CD1c-positive myeloid dendritic cell (primary cell): Measurements from ENCODE around the gene EVX1.

Experiments used
- DNase-seq: peaks from one replicate; pipeline ENCODE4 v3.0.0-alpha.2; 2016; ENCODE audit errors: extremely low spot score

The EVX1 gene

DNA sequence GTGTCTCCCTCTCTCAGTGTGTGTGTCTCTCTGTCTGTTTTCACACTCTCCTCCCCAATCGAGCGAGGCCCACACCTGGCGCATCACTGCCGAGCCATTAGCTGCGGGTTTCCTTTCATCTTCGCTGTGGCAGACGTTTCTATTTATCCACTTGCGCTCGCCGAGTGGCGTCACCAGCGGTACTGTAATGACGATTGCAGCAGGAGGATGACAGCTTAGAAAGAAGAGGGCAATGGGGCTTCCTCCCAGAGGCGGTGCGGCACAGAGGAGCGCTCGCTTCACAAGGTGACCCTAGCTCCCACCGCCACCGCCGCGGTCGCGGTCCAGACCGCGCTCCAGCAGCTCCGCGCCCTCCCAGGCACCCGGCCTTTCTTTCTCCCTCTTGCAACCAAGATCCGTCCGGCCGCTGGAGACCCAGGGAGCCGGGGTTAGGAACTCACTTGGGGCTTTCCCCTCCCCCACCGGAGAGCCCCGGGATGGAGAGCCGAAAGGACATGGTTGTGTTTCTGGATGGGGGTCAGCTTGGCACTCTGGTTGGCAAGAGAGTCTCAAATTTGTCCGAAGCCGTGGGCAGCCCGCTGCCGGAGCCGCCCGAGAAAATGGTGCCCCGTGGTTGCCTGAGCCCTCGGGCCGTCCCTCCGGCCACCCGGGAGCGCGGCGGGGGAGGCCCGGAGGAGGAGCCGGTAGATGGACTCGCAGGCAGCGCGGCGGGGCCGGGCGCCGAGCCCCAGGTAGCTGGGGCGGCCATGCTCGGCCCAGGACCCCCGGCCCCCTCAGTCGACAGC, at the start of gene EVX1:
EVX1 (plus strand) TSS at position 248 of the 785 bp plus-strand sequence; CDS start at position 477, 229 bp downstream.
- DNase-seq: no peak

DNA sequence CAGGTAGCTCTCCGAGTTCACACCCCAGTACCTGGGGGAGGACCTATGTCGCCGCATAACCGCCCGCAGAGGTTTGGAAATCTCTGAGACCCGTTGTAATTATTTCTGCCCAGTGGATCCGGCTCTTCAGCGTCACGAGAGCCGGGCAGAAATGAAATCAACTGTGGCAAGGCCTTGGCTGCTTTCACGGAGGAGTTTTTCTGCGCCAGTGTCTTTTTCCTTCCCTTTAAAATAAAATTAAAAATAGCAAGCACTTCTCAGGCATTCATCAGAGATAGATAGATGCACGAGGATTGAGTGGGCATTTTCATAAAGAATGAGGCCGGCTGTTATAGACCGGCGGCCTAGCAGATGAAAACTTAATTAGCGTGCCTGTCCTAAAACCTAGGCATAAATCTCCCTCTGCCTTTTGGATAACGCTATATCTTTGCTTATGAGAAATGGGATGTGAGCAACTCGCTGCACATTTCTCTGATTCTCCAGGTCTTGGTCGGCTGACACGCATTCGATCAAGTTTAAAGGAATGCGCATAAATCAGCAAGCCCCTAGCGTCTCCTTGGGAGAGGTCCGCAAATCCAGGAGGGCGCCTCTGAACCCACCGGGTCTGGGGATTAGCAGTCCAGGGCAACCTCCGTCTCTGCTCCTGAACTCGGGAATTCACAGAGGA, 49.1 kb upstream of the EVX1 start:
- DNase-seq: no peak

DNA sequence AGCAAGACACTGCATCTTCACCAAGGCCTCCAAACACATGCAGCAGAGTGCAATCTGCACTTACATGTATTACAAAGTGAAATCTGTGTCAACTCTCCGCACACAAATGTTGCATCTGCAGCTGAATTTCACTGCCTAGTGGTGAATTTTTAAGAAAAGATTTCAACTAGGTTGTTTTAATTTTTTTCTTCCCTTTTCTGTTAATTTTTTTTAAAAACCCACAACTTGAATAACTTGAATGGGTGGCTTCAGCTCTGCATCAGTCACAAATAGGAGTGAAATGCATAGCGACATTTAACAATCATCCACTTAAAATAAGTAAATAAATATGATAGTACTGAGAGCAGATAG, 48.6 kb upstream of the EVX1 start:
- DNase-seq: no peak

DNA sequence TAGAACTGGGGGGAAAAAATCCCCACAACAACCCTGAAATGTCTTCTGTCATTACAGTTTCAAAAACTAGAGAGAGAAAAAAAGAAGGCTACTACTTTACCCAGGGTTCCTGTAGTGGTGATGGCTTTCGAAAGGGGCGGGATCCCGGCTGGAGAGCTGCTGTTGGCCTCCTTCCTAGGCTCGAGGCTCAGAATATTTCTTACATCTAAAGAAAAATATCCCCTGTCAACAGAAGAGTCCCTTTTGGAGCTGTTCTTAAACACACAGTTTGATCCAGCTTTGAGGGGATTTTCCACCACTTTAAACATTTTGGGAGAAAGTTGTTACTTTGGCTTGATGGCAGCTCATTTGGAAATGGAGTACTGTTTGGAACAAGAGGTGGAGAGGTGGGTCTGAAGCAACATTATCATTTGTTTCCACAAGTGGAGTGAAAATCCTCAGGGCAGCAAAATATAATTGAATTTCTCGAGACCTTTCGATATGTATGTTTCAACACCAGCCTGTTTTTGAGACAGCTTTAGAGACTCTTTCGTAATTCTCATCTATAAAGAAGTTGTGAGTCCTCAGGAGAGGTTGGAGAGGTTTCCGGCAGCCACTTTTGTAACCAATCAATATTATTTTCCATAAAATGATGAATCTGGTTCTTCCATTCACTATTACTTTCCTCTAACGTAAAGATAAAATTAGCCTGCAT, 47.8 kb upstream of the EVX1 start:
- DNase-seq: no peak

DNA sequence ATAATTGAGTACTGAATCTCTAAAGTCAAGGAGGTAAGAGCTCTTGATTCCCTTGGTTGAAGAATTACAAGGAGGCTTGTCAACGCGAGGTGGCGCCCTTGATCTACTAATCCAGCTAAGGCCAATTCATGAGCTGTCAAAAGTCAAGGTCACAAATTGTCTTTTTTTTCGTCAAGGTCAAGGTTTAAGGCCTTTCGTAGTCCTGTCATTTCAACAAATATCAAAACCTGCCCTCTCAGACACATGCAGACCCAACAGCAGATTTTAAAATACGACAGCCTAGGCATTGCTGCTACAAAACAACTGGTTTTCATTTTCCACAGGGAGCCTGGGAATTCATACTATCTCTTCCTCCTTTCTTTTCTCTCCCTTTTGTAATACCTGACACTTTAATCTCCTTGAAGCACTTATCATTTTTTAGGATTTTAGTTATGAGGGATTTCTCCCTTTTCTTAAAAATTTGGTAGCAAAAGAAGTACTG, 46.3 kb upstream of the EVX1 start:
- DNase-seq: peak; percentile 85

DNA sequence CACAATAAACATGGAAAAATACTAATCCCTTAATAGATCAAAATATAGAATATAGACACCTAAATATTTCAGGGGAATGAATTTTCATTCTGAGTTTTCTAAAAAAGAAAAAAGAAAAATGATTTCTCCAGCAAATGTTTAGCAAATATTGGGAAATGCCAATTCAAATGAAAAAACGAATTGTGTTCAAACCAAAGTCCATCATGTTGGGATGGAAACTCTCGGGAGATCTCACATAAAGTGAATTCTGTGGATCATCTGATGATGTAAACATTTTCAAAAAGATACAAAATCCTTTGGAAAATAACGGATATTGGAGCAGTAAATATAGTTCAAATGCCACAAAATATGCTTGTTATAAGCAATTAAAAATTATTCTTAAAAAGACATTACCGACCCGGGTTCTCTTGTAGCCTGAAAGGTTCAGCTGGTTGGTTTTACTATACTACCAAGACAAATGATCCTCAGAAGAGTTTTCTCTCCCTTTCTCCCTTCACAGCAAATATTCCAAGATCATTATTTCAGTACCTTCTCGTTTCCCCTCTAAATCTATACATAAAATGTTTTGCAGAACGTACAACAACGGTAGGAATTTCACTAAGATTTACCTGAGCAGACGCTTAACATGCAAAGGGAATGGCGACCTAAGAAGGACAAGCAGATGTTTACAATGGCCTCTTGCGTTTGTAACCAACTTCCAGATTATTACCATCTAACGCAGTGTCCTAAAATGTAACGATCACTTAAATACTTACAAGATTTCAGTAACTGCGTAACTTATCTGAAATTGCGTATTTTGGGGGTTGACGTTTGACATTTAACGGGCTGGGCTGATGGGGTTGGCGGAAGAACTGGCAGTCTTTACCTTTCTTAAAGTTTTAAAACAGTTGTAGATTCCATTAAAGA, 45.2 kb upstream of the EVX1 start:
- no peak for DNase-seq

DNA sequence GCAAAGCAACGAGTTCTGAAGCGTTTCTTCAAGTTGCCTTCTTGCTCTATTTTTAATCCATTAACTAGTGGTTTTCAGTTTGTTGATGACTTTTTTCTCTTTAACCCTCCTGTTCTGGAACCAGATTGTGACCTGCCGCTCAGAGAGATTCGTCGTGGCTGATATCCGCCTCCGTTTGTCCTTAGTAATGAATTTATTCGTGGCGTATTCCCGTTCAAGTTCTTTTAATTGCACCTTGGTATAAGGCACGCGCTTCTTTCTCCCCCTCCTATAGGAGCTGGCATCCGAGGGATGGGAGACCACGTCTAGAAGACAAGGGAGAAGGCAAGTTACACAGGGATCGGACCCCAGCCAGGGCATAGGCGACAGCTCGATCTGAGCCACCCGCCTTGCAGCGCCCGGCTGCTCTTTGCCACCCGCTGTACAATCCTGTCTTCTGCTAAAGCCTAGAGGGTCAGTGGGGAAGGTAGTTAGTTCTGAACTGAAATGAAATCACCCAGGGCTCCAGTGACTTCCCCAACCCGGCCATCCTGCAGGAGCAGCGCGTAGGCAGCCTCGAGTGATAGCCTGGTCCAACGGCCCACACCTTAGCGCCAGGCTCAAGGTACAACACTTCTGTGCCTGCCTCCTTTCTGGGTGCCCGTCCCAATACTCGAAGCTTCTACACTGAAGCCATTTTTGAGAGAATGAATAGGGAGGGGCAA, 44.3 kb upstream of the EVX1 start:
- DNase-seq: no peak

DNA sequence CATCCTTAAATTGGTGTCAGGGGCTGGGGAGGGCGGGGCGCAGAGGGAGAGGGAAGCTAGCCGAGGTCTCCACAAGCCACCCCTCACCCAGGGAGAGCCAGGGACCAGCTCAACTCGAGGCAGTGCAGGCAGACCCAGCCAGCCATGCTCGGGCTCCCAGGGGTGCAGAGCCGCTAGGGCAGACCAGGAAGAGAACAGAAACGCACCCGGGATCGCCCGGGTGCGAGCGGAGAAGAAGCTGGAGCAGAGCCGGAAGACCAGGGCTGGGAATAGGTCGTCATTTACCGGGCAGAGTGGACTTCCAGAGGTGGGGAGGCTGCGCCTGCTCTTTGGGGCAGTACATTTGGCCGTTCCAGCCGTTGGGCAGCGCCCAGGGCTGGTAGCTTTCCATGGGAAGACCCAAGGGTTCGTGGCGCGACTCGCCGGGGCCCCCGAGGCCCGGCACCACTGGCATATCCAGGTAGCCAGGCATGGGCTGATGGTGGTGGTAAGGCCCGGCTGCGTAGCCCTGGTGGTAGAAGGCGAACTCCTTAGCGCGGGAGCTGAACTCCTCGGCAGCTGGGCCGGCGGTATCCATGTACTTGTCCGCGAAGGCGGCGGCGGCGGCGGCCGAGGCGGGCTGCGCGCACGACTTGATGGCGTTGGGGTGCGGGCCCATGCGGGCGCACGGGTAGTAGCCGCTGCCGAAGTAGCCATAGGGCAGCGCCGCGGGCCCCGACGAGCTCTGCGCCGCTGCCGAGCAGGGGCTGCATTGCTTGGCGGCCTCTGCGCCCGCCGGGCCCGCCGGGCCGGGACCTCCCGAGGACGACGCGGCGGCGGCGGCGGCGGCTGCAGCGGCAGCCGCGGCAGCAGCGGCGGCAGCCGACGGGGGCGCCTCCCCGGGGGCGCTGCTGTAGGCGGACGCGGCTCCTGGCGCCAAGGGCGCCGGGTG, 43.5 kb upstream of the EVX1 start:
- DNase-seq: no peak

DNA sequence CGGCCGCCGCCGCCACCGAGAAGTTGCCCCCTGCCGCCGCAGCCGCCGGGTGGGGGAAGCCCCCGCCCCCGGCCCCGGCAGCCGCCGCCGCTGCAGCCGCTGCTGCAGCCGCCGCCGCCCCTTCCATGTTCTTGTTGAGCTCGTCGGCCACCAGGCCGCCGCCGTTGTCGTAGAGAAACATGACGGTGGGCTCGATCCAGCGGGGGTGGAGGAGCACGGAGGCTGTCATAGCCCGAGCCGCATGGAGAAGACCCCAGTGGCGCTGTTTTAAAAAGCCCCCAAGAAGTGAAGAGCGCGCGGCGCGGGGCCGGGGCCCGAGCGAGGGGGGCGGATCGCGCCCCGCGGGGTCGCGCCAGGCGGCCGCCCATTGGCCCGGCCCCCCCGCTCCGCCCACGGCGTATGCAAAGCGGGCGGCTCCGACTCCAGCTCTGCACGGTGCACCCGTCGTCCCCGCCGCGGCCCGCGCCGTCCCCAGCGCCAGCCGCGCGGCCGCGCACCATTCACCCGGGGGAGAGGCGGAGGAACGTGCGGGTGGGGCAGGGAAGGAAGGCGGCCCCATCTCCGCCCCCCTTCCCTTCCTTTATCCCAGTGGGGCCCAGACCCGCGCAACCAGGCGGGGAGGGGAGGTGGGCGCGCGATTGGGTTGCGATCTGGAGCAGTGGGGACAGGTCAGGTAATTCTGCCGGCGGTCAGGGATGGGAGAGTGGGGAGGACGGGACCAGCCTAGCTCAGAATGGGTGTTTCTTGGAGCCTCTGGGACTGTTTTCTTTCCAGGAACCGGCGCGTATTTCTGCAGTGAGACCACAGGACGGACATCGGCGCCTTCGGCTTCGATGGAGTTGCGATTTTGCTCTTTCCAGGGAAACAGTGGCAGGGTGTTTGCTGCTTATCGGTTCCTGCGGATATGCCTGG, 42.5 kb upstream of the EVX1 start, which contains the start of gene HOXA13:
HOXA13 (minus strand) TSS at position 243 of the 912 bp plus-strand sequence; CDS start at position 229, 14 bp downstream.
- no peak for DNase-seq

DNA sequence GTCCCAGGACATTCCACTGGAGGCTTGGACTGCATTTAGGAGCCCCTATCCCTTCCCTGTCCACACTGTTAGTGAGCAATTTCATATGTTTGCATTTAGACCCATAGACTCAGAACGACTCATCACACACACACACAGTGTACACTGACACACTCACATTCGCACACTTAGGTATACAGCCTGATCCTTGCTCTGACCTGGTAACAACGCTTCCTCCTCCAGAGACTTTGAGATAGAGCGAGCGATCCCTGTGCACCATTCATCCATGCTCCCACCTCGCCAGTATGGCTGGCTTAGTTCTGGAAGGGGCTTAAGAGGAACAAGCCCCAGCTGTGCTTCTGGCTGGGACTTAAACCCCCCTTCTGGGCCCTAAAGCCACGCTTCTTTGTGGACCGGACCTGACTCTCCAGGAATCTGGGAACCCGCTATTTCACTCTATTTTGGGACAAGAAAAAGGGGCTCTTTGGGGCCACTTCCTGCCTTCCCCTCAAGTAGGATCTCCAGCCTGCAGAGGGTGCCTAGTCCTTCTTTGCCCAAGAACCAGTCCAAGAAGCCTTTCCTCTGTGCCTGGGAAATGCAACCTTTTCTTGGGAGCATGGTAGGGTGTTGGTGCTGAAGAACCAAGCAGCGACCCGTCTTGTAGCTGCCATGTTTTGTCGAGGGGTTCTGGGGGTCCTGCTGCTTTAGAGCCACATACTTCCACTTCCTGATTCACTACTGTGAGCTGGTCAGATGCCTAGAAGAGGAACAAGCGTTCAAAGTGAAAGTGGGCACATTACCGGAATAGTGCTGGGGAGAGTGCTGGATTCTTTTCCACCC, 41.6 kb upstream of the EVX1 start:
- DNase-seq: peak; percentile 69

DNA sequence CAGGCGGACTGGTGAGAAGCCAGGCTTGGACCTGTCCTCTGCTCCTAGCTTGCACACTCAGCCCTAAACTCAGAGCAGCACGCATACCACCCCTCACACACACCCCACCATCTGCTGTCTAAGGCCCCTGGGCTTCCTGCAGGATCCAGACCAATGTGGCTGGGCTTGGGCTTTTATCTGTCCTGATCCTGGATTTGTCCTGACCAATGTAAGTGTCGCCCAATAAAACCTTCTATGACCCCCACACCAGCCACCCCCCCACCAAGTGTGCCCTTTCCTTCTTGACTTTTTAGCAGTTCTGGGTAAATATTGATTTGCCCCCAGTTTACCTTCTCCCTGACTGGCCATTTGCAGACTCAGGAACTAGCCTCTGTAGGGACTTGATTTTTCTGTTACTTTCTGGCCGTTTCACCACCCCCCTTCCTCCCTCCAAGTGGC, 41.0 kb upstream of the EVX1 start:
- DNase-seq: no peak

DNA sequence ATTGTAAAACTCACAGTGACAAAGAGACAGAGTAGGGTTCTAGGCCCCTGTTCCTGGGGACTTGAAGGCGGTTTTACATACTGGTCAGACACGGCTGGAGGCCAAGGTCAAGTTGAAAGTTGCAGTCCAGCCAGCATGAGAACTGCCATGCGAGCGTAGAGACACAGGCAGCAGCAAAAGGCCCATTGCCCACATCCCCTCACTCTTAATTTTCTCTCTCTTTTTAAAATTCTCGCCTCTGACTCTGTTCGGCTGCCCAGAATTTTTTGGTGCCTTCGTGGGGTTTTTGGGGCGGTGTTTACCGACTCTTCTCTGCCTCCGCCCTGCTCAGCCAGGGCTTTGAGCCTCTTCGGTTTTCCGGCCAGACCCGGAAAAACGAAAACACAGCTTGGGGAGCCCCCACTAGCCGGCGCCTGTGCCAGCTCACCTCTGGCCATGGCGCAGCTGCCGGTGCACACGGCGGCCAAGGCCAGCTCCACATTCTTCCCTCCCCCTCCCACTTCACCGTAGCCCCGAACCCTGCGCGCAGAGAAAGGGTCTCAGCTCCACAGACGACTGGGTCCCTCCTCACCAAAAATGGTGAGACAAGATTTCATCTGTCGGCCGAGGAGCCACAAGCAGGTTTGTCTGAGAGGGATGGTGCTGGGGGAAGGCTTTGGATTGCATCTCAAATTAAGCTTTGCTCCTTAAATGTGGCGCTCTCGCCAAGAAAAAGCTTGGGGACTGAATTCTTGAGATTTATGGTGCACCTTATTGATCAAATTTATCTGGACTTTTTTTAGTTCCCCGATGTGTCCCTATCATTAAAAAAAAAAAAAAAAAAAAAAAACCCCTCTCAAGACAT, 40.4 kb upstream of the EVX1 start:
- DNase-seq: no peak

DNA sequence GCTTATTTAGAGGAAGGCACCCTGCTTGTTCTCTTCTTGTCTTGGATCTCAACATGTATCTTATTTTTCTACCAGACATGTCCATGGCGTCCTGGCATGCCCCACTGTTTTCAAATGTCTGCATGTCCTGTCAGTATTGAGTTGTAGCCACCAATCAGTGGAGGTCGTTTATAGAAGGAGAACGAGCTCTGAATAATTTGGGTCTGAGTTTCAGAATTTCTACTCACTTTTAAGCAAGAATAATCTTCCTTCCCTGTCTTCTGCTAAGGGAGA, 39.8 kb upstream of the EVX1 start:
- DNase-seq: no peak

DNA sequence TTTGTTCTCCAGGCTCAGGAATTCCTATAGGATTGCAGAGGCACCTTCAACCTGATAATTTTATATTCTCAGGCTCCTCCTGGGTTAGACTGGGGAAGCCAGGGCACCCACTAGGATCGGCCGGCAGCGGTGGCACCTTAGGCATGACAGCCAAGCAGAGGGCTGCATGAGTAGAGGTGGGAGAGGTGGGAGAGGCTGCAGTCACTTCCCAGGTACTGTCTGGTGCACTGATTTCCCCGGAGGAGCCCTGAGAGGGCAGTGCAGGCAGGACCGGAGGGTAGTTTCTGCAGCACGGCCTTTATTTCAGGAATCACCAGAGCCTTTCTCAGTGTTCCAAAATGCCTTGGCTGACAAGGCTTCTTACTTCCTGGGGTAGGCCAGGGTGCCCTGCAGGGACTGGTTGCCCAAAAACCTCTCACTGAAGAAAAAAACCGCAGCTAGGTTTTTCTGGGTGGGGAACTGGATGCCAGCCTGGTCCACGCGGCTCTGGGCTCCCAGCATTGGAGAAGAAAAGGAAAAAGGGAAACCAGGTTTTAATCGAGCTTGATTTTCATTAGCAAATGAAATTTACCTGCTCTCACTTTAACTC, 39.1 kb upstream of the EVX1 start:
- DNase-seq: no peak

DNA sequence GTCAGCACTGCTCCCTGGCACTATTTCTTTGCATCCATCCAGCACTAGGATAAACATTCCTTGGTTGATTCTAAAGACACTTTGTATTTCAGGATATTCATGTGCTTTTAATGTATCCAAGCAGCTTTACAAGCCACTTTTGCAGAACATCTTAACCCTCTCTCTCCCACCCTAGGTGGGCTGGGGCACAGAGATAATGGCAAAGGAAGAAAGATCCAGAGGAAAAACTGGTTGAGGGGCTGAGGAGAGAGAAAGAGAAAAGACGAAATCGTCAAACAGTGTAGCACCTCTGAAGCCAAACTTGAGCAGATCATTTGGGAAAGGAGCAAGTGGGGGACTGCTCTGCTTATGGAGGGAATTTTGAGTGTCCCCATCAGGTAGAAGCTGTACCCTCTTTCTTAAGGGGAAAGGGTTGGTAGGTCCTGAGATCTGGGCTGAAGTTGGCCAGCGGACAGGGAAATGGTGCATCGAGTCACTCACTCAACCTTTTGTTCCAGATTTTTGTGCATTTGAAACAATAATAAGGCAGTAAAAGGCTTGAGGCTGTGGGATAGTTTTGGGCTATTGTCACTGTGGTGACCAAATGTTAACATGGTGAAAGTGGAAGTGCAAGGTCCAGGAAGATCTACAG, 38.5 kb upstream of the EVX1 start:
- DNase-seq: no peak

DNA sequence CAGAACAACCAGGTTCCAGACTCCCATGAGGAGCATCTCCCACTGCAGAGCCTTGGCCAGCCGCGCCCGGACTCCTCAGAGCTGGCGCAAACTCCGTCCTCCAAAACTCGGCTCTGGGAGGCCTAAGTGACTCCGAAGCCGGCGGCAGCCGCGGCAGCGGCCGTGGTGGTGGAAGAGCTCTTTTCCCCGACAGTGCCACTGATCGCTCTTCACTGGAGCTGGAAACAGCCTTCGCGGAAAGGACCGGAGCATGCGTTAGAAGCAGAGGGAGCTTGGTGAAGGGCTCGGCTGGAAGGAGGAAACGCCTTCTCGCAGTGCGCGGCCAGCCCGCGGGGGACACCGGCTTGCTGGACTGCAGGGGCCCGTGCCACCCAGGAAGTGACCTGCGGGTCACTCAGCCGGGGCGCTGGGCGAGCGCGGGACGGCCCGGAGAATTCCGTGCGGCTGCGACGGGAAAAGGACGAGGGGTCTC, 37.7 kb upstream of the EVX1 start:
- DNase-seq: no peak
